Stimulated activated CD4-positive, alpha-beta T cell treated with anti-CD3 and anti-CD28 coated beads, Interleukin-1b, Interleukin-23, amount 100 ng/mL, for 1 hour (primary cell): ENCODE results near the gene HHLA2.
"Not testable (repeated sequence)": the region's sequence is repeated elsewhere in the genome, so short reads cannot be mapped to it uniquely, and the experiment has no call there.

Source experiments
- DNase-seq, 2 donors: peaks; one replicate each; pipeline ENCODE4 v3.0.0-alpha.2; 2020; ENCODE audit warnings: low read depth in 2 of 2

HHLA2 gene

GRCh38 chr3:108342837-108343486 is 46.6 kb downstream of the HHLA2 start:
- no peak for DNase-seq

- no peak for DNase-seq
These were observed 47.1 kb downstream of the HHLA2 start for GRCh38 chr3:108343491-108343890.

DNA sequence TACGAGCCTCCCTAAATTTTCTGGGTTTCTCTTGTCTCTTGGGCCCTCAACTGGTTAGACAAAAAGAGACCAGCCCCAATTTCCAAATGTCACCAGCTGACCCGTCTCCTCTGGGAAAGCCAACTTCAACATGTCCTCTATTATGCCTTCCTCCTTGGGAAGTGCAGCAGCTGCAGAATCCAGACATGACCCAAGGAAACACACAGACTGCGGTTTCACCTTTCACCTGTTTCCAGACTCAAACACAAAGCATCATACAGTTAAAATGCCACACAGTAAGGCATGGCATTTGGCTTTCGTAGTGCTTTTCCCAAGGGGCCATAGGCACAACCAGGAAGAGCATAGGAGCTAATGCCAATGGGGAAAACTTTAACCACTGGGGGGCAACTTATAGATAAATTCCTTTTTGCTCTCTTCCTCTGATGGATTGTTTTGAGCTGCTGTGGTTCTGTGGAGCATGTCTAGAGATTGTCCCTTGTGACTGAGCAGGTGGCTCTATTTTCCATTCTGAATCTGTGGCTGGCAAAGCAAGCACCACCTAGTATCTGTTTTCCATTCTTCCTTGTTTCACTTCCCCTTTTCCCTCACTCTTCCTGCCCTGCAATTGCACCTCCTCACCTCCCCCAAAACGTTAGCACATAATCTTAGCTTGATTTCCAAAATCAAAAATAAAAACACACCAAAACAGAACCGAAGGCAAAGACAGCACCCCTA is 49.3 kb downstream of the HHLA2 start:
- no peak for DNase-seq

GRCh38 chr3:108346301-108347227 is 50.2 kb downstream of the HHLA2 start:
- DNase-seq, result no peak

- DNase-seq, result no peak
These were observed 55.8 kb downstream of the HHLA2 start for GRCh38 chr3:108352176-108352575.

DNA sequence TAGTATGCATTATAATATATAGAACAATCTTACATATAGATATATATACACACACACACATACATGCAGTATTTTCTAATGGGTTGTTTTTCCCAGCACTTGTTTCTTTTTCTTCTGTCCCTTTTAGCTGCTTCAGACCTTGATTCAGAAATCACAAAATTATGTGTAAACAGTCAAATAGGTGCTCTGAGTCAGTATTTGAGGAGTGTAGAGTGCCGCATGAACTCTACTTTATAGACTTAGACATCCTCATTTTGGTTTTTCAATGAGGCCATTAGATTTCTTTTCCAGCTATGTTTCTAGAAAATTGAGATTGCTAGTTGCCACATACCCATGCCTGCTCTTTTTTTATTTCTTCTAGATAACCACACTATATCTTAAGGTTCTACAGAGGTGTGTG is 58.2 kb downstream of the HHLA2 start:
- no peak for DNase-seq

DNA sequence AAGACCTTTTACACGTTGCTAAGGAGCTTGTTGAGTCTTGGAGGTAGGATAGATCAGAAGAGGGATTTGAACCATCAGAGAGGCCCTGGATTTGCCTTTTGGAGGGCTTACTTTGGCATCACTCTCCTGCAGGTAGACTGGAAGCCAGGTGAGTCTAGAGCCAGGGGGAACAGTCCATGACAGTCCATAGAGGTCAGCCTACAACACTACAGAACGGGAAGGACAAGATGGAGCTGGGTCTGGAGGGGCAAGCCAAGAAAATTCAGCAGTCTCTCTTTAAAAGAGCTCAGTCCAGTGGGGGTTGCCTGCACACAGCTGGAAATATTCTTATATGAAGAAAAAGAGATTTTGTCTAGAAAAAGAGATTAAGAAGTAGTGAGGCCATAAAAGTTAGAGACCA is 60.7 kb downstream of the HHLA2 start:
- DNase-seq, result no peak

GRCh38 chr3:108359011-108359410 is 62.7 kb downstream of the HHLA2 start:
- DNase-seq, result no peak

DNA sequence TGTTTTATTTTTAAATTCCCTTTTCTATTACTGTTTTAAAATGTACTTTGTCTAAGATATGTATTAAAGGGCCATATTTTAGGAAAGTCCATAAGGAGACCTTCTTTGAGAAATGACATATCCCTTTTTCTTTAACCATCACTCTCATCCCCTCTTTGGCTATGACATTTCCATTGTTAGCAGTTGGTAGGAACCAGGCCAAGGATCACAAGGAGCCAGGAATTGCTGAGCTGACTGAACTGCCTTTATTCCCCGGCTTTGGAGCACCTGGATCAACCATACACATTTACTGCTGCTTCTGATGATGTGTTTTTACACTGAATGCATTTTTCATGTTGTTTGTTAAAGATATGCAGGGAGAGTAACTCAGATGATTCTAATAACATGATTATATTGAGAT is 79.7 kb downstream of the HHLA2 start:
- no peak for DNase-seq

DNA sequence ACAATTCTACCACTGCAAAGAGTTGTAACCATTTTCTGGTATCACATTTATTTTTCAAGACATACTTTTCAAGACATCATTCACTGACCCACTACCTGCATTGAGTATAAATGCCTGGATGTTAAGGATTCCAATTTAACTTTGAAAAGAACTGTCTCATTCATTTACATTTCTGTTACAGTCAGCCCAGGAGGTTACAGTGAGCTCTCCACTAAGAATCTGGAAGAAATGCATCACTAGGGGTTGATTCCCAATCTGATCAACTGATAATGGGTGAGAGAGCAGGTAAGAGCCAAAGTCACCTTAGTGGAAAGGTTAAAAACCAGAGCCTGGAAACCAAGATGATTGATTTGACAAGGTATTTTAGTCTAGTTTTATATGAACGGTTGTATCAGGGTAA is 81.0 kb downstream of the HHLA2 start:
- no peak for DNase-seq

DNA sequence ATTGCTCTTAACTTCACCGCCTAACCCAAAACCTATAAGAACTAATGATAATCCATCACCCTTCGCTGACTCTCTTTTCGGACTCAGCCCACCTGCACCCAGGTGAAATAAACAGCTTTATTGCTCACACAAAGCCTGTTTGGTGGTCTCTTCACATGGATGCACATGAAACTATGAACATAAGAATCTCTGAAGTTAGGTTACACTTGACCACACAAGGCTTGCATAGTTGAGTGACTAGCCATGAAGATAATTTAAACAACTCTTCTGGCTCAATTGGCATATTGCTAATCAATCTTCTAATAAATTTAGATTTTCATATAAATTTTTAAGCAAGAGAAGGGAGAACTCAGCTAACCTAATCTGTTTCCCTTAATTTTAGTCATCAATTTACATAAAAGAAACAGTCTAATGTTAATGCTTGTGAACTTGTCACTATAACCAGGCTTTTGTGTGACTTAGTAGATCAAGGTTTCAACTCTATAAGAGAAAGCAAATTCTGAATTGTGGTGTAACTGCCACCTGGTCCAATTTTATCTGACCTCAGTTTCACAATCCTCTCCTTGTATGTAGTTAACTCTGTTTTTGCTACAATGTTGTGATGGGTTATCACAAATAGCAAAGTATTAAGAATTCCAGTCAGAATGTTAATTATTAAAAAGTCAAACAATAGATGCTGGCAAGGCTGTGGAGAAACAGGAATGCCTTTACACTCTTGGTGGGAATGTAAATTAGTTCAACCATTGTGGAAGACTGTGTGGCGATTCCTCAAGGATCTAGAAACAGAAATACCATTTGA is 82.0 kb downstream of the HHLA2 start:
- DNase-seq, result no peak

GRCh38 chr3:108378952-108379342 is 82.6 kb downstream of the HHLA2 start:
- not testable (repeated sequence) for DNase-seq

- no peak for DNase-seq
These were observed 83.9 kb downstream of the HHLA2 start for GRCh38 chr3:108380128-108380795.

DNA sequence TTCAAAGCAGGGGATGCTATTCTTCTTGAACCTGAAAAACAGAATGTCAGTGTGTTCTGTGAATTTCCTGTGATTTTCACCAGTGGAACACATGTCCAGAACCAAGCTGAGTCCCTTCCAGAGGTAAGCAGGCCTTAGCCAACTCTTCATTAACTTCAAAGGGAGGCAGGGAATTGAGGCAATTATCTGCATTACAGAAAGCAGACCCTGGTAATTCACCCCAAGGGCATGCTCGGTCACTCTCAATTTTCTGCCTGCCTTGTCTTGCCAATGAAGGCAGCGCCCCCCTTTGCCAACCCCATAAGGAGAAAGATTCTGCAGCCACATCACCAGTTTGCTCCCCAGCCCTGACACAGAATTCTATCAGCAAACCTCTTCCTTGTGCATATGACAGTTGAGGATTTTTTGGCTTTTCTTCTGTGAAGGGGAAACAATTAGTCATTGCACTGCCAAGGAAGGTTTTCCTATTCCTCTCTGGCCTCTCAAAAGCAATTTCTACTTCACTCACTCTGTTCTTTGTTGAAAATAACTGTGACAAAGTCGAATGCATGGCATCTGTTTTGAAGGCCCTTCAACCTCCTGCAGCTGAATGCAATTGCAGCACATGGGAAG is 85.3 kb downstream of the HHLA2 start:
- no peak for DNase-seq

GRCh38 chr3:108383306-108383705 is 87.0 kb downstream of the HHLA2 start:
- no peak for DNase-seq

DNA sequence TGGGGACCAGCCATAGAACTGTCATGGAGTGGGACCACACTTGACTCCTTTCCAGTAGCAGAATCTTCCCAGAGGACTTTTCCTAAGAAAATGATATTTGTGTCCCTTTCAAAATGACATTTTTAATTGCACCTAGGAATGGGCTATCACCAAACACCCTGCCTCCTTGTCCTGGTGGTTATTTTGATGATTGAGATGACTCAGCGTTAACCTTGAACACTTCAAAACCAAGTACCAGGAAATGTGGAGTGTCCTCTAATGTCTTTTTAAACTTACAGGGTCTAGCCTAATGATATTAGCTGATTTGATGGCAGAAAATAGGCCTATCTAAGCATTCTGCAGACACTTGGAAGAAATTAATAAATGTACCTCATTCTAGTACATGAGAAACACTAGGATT is 90.7 kb downstream of the HHLA2 start:
- DNase-seq, result no peak

DNA sequence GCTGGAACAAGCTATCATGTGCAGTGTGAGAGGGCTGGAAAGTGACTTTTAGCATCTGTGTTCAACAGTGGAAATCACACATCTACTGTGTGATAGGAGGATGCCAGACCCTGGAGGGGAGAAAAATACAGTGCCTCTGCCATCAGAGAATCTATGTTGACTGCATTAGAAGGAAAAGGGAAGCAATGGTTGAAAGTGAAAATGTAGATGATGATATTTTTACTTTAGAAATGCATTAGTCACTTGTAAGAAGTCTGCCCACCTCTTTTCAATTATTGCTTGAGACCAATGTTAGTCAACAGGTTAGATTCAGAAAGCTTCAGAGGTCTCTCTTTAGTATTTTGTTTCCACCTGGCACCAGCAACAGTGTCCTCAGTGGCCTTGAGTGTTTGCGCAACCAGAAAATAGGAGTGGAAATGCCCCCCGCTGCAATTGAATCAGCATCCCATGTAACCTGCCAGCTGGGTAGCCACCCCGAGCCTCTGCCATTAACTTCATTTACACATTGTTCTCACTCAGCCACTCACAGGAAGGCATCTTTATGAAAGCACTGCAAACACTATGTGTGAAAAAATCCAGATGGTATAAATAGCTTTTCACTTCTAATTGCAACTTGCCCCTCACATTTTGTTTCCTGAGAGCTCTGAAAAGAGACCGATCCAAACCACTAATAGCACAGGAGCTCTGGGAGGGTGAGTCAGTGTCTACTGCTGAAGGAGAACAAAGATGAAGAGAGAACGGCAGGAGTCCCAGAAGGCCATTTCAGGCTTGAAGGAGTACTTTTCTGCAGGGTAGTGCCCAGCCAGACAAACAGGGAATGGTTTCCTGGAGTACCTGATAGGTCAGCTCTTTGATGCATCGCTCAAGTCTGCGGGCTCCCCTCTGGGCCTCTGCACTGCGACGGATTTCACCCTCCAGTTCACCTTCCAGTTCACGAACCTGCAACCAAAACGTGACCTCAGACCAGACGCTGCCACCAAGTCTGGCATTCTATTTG is 92.1 kb downstream of the HHLA2 start:
- DNase-seq, result no peak

DNA sequence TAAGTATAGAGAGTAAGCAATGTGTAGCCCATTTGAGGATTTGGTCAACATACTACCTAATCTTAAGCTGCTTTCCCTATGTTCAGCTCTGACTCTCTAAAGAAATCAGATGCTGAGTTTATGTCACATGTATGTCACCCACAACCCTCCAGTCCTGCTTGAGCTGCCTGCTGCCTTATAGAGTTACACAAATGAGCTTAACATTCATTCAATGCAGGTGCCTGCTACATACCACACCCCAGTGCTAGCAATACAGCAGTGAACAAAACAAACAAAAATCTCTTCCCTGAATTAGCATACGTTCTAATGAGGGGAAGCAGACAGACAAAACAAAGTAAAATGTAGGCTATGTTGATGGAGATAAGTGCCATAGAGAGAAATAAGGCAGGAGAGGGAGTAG is 93.0 kb downstream of the HHLA2 start:
- DNase-seq, result no peak

GRCh38 chr3:108391917-108392593 is 95.7 kb downstream of the HHLA2 start:
- DNase-seq, result no peak
